ENCODE data around the gene KLF4. TPM values are rescaled to one million over a fixed set of nuclear protein-coding genes. Genes with fewer than 3 reads are reported as not detected.

The KLF4 gene
- polyA plus RNA-seq, 4 donors = 6.0 to 9.2 (median 8.0) TPM

DNA sequence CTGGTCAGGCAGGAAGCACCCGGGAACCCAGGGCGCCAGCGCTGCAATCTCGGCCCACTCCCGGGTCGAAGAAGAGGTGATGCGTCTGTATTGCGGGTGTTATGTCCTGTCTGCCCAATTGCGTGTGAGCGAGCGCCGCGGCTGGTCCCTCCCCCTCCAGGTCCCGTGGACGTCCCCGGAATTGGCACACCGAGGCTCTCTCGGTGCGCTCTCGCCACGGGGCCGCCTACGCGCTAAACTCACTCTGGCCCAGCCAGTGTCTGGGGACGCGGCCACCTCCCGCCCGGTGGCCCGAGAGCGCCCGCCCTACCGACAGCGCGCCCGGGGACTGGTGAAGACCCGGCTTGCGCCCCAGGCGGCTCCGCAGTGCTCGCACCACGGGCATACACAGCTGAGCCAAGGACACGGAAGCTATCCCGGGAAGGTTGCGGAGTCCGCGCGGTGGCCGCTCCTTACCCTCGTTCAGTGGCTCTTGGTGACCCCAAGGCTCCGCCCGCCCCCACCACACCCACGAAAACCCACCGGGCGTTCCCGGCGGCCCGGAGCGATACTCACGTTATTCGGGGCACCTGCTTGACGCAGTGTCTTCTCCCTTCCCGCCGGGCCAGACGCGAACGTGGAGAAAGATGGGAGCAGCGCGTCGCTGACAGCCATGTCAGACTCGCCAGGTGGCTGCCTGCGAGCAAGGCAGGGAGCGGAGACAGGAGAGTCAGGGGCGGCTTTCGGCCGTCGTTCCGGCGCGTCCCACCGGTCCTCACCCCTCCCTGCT, 1.0 kb downstream of the KLF4 start:
- peak in 1 of 4 donors; percentile 29 for DNase-seq (ENCODE audit: low read depth in 4 of 4, low spot score in 2 of 4)

DNA sequence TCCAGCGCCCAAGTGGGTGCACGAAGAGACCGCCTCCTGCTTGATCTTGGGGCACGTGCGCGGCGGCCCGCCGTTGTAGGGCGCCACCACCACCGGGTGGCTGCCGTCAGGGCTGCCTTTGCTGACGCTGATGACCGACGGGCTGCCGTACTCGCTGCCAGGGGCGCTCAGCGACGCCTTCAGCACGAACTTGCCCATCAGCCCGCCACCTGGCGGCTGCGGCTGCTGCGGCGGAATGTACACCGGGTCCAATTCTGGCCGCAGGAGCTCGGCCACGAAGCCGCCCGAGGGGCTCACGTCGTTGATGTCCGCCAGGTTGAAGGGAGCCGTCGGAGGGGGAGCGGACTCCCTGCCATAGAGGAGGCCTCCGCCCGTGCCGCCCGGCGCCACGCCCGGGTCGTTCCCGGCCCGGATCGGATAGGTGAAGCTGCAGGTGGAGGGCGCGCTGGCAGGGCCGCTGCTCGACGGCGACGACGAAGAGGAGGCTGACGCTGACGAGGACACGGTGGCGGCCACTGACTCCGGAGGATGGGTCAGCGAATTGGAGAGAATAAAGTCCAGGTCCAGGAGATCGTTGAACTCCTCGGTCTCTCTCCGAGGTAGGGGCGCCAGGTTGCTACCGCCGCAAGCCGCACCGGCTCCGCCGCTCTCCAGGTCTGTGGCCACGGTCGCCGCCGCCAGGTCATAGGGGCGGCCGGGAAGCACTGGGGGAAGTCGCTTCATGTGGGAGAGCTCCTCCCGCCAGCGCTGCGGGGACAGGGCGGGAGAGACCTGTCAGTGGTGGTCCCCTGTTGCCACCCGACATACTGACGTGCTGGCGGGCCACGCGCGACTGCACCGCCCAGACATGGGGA, 1.8 kb downstream of the KLF4 start:
- DNase-seq (ENCODE audit: low read depth in 4 of 4, low spot score in 2 of 4) = peak in 2 of 4 donors; percentile 46 to 64

DNA sequence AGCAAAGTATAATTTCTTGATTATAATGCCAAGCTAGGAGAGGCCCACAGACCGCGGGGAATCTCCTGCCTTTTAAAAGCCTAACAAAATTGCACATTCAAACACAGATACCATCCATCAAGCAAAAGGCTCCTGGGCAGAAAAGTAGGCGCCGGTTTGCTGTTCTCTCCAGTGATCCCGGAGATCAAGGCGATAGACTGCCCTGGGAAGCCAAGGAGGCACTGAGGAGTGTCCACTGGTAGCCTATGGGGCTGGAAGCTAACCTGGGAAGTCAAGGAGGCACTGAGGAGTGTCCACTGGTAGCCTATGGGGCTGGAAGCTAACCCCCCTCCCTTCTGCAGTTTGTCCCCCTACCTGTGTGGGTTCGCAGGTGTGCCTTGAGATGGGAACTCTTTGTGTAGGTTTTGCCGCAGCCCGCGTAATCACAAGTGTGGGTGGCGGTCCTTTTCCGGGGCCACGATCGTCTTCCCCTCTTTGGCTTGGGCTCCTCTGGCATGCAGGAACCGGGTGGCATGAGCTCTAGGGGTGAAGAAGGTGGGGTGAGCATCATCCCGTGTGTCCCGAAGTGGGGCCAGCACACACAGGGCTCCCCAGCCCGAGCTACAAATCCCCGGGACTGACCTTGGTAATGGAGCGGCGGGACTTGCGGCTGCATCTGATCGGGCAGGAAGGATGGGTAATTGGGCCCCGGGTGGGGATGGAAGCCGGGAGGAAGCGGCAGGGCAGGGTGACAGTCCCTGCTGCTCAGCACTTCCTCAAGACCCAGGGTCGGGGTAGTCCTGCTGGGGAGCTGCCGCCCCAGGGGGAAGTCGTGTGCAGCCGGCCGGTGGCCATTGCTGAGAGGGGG, 2.7 kb downstream of the KLF4 start:
- no peak for DNase-seq (ENCODE audit: low read depth in 4 of 4, low spot score in 2 of 4)

DNA sequence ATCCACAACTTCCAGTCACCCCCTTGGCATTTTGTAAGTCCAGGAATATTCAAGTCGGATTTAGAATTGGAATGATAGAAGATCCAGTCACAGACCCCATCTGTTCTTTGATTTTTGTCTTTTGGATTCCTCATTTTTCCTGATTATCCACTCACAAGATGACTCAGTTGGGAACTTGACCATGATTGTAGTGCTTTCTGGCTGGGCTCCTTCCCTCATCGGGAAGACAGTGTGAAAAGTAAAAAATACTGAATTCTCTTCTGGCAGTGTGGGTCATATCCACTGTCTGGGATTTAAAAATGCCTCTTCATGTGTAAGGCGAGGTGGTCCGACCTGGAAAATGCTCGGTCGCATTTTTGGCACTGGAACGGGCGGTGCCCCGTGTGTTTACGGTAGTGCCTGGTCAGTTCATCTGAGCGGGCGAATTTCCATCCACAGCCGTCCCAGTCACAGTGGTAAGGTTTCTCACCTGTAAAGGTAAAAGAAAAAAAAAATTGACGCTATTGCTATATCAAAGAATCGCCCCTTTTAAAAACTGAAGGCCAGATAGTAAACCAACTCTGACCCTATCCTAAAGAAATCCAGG, 4.0 kb downstream of the KLF4 start:
- DNase-seq (ENCODE audit: low read depth in 4 of 4, low spot score in 2 of 4) = no peak

DNA sequence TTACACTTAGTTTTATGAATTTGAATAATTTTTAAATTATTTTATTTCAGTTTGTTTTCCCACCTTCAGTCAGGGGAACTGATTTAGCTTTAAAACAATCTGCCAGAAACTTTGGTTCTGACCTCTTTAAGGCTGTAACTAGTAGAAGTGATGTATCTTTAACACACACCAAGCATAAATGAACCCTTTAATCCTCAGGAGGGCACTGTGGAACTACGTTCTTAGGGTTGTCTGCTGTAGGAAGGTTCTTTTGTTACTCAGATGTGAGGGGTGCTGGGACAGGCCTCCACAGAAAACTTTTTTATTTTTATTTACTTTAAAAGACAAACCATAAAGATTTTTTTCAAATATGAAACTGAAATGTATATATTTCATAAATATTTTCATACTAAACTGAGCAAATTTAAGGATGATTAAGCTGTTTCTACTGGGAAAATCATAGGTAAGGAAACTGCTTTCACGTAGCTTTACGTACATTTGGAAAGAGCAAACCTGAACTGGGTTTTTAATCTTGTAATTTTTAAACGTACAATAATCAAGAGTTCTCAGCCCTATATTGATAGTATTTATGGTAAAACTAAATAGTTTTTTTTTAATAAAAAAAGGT, 5.3 kb downstream of the KLF4 start:
- DNase-seq (ENCODE audit: low read depth in 4 of 4, low spot score in 2 of 4) = peak in 2 of 4 donors; percentile 49 to 63

DNA sequence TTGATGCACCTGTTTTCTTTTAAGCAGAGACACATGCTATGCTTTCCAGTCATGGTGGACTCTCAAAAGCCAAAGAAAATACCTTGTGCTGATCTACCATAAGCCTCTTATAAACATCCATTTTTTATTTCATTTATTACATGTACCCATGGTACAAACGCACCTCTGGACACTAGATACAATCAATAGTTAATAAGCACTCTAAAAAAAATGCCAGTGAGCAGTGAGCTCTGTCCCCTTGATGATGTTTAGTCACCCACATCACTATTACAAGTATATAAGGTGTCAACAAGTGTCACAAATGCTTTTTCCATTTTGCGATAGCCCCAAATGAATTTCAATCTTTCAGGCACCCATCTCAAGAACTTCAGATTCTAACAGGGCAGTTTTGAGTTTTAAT, 5.9 kb downstream of the KLF4 start:
- DNase-seq (ENCODE audit: low read depth in 4 of 4, low spot score in 2 of 4) = no peak

DNA sequence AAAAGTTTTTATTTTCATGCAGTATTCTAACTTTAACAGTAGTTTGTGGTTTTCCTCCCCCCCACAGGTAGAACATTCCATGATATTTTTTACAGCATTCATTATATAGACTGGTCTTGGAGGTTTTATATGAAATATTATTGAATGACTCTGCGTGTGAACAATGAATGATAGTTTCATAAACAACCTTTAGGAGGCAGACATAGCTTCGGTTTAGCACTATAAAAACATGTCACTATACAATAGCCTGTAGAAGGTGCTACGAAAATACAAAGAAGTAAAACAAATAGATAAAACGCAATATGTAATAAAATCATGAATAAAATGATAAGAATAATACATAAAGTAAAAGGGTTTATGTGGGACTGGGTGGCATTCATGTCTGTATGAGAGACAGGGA, 8.5 kb downstream of the KLF4 start:
- no peak for DNase-seq (ENCODE audit: low read depth in 4 of 4, low spot score in 2 of 4)

DNA sequence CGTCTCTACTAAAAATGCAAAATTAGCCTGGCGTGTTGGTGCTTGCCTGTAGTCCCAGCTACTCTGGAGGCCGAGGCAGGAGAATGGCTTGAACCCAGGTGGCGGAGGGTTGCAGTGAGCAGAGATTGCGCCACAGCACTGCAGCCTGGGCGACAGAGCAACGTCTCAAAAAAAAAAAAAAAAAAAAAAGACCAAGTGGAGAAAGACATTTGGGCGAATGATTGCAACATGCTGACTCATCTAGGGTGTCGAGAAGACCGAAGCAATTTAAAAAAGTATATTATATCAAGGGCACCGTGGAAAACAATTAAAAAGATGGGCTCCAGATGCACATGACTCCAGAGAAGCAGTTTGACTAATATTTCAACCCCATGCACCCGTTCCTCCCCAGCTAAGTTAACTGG, 9.2 kb downstream of the KLF4 start:
- DNase-seq (ENCODE audit: low read depth in 4 of 4, low spot score in 2 of 4) = no peak

DNA sequence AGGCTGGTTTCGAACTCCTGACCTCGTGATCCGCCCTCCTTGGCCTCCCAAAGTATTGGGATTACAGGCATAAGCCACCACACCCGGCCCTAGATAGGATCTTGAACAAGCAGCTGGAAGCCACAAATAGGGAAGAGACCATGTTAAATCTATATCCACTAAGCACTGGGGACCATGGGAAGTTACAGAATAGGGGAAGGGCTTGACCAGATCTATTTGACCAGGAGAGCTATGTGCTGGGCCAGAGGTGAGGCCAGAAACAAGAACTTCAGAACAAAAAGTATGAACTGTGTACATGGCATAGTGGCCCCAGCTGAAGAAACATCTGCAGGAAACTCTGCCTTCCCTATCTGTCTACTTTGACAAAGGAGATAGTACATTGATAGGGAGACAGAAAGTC, 10.8 kb downstream of the KLF4 start:
- no peak for DNase-seq (ENCODE audit: low read depth in 4 of 4, low spot score in 2 of 4)

DNA sequence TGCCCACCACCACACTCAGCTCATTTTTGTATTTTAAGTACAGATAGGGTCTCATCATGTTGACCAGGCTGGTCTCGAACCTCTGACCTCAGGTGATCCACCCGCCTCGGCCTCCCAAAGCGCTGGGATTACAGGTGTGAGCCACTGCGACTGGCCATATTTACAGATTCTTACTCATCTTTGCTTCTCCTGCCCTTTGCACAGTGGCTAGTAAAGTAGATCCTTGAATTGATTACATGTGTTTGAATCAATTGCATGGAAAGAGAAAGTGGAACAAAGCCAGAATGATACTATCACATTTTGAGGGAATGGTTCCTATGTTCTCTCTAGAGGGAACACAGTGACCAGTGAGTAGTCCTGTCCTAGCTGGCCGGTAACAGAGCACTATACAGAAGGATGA, 15.4 kb downstream of the KLF4 start:
- no peak for DNase-seq (ENCODE audit: low read depth in 4 of 4, low spot score in 2 of 4)

DNA sequence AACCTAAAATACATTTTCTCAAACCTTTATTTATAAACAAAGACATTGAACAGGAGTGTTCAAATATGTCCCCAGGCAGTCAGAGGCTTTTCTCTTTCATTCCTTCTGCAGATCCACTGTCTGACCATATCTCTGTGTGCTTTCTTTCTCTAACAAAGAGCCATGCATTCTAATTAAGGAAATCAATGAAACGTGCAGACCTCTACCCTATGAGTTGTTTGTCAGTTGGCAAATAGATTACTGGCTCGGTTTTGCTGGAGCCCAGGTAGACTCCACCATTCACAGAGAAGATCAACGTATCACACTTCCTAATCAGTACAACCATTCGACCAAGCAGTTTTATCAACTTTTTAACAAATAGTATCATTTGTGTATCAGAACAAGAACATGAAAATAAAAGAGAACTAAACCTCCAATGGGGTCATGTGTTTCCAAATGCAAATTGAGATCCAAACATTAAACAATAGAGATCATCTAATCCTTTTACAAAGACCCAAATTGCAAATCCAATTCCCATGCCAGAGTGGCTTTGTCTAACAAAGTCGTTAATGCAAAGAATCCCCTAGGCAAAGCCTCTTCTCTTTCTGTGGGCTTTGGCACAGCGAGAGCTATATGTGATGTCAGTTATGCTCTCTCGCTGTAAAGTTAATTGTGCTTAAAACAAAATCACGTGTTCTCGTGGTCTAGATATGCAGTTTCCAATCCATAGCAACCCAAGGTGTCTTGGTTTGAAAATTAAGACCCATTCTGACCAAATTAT, 16.8 kb downstream of the KLF4 start:
- peak in 1 of 4 donors; percentile 34 for DNase-seq (ENCODE audit: low read depth in 4 of 4, low spot score in 2 of 4)

DNA sequence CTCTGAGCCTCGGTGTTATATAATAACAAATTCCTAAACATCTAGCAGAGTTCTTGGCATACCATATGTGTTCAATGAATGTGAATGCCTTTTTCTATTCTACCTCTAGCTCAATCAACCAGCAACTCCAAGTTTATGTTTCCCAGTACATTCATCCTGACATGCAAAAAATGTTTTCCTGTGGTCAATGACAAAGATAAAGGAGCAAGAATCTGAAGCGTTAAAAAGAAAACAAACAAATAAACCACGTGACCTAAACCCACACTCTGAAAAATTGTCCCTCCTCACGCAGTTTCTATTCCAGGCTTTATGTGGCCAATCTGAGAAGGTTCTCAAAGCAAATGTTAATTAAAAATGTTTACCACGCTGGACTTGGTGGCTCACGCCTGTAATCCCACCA, 18.0 kb downstream of the KLF4 start:
- no peak for DNase-seq (ENCODE audit: low read depth in 4 of 4, low spot score in 2 of 4)

DNA sequence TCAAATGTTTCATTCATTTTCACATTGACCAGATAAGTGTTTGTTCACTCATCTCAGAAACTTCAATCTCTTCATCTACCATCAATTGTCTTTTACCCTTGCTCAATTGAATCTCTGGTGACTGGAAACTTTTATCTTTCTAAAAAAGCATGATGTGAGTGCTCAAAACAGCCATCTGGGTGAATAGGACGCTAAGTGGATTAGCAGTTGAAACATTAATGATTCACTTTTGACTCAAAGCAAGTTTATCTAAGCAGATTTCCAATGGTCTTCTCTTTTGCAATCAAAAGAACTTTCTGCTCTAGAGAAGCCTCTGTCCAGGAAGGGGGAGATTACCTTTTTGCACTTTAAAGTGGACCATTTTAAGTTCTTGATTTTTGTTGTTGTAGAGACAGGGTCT, 22.2 kb downstream of the KLF4 start:
- no peak for DNase-seq (ENCODE audit: low read depth in 4 of 4, low spot score in 2 of 4)

DNA sequence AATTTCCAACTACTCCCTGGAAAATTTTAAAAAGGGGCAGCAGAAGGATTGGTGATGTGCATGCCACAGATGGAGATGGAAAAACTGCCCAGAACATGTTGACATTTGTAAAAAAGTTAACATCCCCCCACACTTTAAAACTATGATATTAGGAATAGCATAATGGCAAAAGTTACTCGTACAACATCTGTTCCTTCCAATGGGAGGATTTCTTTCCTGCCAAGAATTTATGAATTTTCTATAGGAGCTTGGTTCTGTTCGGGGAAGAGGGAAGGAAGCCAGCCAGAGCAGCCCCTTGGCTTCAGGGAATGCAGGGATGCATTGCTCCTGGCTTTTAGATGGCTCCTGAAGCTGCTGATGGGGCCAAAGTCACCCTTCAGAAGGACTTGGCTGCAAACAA, 22.7 kb downstream of the KLF4 start:
- DNase-seq (ENCODE audit: low read depth in 4 of 4, low spot score in 2 of 4) = no peak

DNA sequence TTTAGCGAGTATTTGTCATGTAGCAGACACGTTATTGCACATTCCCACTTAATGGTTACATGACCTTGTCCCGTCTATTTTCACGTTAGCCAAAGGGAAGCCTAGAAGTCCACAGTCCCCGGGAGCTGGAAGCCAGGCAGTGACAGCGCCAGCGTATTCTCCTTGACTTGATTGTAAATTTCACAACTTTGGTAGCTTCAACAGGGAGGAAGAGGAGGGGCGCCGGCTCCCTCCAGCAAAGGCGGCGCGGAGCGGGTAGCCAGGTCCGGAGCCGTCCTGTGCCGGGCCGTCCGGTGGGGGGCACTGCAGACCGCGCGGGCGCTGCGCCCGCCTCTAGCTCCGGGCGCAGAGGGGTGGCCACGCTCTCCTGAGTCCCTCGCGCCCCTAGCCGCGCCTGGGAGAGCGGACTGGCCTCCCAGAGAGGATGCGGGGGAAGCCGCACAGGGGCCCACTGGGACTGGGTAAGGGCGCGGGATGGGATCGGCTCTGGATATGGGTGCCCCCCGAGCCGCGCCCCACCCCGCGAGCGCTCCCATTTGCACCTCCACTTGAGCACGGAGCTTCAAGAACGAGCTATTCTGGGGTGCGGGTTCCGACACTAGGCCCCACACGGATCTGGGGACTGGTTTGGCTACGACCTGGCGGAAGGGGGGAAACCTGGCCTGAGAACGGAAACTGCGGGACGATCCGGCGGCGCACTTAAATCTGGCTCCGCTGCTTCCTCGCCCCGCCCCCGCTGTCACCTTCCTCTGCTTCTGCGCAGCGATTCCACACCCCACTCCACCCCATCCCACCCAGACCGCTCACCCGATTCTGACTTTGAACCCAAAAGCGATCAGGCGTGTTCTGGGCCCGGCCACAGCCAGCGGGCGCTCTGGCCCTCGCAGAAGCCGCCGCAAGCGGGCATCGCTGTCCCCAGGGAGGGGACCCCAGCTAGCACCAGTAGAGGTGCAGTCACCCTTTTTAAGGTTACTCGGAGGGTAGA, 23.8 kb downstream of the KLF4 start:
- peak in 1 of 4 donors; percentile 51 for DNase-seq (ENCODE audit: low read depth in 4 of 4, low spot score in 2 of 4)

DNA sequence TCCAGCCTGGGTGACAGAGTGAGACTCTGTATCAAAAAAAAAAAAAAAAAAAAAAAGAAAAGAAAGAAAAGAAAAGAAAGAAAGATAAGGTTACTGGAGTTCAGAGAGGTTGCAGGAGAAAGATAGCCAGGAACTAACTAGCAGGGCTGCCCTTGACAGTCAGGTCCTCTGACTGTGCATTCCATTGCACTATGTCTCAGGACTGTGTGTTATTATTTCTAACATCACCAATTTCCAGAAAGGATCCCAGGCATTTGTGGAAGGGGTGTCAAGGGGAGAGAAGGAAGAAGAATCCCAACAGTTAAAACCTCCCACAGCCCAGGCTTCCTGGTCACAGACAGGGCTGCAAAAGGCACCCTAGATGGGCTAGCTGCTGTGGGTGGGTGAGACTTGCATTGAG, 25.1 kb downstream of the KLF4 start:
- no peak for DNase-seq (ENCODE audit: low read depth in 4 of 4, low spot score in 2 of 4)

DNA sequence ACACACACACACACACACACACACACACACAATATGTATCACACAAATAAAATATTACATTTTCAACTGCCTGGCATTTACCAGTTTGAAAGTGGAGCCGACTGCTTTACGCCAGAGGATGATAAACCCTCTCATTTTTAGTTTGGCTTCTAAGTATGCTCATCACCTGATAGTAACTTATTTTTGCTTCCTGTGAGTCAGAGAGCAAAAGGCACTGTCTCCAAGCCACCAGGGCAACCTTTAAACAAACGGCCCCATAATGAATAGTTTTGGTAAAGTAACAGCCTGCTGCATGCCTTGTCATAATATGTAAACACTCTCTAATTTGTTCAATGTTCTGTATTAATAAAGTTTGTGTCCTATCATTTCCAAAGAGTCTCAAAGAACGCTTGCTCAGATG, 26.9 kb downstream of the KLF4 start:
- DNase-seq (ENCODE audit: low read depth in 4 of 4, low spot score in 2 of 4) = no peak

All from left renal cortex interstitium (tissue), 4 donors.